DMS53 (cell line): ENCODE results near the gene BIRC7.

Source experiments
- DNase-seq: peaks from one replicate; lab custom pipeline; 2025; lab: John Stamatoyannopoulos, UW

The BIRC7 gene

DNA sequence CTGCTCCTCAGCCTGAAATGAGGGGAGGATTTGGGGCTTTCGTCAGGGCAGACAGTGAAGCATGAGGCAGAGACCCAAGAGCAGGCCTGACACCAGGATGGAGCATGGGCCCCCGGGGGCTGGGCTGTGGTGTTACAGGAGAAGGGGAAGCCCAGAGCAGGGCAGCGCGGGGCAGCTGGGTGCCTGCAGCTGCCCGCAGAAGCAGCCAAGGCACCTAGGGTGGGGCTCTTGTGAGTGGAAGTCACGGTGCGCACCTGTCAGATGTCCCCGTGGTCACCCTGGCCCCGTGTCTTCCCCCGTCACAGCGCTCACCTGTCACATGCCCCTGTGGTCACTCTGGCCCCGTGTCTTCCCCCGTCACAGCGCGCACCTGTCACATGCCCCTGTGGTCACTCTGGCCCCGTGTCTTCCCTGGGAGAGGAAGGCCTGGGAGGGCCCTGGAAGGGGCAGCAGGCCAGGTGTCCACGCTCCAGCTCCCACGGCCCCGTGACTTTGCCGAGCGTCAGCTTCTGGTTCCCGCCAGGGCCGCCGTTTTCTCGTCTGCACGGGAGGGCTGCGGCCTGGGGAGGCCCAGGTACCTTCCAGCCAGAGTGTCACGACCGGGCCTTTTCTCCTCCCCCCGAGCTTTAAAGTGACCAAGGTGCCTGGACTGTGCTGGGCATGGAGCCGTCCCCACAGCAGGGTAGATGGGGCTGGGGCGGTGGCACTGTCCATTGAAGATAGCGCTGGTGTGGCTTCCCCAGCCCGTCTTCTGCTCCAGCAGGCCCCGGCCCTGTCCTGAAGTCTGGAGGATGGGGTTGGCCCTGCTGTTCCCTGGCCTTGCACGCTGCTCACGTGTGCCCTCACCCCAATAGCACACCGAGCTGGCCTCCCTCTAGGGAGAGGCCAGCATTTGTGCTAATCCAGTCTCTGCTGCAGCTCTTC lies 46.3 kb downstream of the BIRC7 start:
- no peak for DNase-seq

DNA sequence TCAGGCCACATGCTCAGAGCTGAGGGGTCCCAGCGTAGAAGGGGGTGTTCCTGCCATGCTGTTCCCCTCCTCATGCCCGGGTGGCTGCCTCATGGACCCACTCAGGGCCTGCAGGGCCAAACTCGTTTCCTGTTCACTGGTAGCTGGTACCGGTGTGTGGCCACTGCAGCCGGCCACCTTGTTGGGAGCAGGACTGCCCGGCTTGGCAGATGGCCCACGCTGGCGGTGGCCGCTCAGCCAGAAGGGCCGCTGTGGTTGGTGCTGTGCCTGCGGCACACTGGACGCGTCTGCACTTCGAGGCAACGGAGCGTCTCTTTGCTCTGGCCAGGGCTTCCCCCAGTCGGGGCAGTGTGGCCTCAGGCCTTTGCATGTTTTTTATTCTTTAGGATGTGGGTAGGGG lies 47.2 kb downstream of the BIRC7 start:
- no peak for DNase-seq

DNA sequence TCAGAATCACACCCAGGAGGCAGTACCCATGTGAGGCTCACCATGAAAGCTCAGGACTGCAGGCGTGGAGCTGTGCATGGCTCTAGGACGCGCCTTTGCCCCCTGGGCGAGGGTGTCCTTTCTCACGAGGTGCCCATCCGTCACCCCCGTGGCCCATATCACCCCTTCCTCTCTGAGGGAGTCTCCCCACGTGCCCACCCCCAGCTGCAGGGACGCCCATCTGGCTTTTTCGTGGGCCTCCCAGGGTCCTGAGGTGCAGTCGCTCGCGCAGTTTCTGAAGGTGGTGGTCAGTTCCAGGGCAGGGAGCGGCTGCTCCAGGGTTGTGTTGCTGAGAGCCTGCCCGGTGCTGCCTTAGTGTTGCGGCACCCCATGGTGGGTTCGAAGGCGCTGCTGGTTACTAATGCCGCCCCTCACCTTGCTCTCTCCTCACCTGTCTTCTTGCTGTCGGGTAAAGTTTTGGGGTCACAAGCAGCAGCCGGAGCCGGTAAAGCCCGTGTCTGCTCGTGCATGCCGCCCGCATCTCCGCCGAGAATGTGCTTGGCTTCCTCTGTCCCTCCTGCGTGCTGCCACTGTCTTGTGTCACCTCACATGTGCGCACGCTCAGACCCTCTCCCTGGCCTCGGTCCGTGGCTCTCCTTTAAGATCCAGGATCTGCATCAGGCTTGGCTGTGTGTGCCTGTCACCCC lies 47.8 kb downstream of the BIRC7 start:
- no peak for DNase-seq

DNA sequence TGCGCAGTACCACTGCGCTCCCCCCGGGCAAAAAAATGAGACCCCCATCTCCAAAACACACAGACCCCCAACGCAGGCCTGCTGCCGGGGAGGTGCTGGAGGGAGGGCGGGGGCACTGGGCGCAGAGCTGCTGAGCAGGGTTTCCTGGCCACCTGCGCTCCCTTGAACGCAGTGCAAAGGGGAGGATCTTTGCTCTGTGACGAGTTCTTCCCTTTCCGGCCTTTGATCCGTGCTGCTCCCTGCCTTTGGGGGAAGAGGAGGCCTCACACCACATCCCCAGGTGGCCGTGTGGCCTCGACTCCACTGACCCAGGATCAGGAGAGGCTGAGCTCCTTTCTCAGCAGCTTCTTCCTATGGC lies 48.4 kb downstream of the BIRC7 start:
- no peak for DNase-seq

DNA sequence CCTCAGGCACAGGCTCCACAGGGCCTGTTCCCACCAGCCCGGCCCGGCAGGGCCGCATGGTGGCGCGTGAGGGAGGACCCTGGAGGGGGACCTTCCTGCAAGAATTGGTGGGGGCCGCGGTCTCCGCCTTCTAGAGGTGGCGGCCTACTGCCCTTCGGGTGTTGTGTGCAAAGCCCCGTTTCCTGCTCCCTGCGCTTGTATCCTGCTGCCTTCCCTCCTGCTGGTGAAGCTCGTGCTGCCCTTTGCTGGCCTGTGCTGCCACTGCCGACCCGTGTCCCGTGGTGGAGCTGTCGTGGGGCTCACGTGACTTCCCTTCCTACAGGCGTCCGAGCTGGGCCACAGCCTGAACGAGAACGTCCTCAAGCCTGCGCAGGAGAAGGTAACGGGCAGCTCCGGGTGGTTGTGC lies 48.8 kb downstream of the BIRC7 start:
- no peak for DNase-seq

DNA sequence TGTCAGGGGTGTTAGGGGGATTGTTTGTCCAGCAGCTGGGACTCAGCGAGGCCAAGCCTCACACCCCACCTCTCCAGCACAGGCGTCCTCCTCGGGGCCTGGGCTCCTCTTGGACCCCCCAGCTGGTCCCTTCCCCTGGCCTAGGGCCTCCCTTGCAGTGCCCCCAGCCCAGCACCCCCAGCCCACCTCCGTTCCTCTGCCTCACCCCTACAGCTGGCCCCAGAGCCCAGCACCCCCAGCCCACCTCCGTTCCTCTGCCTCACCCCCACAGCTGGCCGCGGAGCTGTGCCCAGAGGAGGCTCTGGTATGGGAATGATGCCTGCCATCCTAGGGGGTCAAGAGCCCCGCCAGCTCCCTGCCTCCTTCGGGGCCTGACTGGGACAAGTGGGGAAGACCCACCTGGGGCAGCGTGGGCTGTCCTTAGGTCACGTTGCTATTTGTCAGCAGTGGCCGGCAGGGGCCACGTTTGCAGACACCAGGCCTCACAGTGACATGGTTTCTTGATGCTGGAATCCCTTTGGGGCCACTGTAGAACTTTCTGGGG lies 49.3 kb downstream of the BIRC7 start:
- no peak for DNase-seq

DNA sequence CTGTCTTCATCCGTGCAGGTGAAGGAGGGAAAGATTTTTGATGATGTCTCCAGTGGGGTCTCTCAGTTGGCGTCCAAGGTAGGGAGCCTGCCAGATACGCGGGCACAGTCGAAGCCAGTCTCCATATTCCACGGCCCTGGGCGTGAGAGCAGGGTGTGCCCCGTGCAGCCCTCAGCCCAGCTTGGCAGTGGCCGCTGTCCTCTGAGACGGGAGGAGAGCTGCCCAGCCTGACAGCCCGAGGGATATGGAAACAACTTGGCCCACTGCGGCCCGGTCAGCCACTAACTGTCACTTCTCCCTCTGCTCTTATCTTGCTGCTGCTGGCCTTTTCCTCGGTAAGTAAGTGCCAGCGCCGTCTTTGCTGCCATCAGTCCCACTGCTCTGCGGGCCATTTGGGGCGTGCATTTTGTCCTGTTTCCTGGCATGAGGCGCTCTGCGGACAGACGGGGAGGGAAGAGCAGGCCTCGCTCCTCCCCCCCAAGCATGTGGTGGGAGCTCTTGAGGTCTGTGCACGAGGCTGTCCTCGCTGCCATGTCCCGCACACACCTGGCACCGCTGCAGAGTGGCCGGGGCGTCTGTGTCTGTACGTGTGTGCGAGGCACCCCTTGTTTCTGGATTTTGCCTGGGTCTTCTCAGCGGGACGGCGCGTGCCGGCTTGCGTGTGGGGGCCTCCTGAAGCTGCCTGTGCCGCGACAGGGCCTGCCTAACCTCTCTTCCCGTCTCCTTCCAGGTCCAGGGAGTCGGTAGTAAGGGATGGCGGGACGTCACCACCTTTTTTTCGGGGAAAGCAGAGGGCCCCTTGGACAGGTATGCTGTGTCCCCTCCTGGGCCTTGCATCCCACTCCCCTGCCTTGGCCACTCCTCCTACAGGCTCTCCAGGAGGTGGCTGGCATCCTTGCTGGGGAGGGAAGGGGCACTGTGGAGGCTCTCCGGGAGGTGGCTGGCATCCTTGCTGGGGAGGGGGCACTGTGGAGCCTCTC lies 50.2 kb downstream of the BIRC7 start:
- no peak for DNase-seq

DNA sequence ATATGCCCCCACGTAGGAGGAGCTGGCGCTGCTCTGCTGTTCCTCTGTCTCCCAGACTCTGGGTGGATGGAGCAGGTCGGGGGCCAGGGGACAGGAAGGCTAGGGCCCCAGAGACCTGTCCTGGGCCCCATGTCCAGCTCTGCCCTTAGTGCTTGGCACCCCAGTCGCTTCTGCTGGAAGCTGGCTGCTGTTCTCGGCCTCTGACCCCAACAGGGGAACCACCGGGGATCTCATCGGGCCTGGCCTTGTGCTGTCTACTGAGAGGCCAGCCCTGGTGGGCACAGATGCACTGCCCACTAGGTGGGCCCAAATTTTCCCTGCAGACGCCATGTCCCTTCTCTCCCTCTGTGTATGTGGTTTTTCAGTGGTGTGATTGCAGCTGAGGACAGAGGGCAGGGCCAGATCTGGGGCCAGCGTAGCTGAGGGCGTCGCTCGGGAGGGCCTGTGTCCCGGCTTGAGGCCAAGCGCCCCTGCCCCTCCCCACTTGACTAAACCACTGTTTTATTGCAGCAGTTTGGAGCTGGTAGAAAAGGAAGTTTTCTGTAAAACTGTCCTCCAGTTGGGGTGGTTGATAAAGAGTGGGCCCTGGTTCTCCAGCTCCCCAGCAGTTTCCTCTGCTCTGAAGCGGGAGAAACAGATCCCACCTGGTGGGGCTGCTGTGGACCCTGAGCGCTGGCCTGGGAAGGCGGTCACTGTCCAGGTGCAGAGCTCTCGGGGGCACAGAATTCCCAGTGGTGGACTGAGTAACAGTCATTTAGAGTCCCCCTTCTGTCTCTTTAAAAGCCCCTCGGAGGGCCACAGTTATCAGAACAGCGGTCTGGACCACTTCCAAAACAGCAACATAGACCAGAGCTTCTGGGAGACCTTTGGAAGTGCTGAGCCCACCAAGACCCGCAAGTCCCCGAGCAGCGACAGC lies 51.3 kb downstream of the BIRC7 start:
- DNase-seq, result no peak

DNA sequence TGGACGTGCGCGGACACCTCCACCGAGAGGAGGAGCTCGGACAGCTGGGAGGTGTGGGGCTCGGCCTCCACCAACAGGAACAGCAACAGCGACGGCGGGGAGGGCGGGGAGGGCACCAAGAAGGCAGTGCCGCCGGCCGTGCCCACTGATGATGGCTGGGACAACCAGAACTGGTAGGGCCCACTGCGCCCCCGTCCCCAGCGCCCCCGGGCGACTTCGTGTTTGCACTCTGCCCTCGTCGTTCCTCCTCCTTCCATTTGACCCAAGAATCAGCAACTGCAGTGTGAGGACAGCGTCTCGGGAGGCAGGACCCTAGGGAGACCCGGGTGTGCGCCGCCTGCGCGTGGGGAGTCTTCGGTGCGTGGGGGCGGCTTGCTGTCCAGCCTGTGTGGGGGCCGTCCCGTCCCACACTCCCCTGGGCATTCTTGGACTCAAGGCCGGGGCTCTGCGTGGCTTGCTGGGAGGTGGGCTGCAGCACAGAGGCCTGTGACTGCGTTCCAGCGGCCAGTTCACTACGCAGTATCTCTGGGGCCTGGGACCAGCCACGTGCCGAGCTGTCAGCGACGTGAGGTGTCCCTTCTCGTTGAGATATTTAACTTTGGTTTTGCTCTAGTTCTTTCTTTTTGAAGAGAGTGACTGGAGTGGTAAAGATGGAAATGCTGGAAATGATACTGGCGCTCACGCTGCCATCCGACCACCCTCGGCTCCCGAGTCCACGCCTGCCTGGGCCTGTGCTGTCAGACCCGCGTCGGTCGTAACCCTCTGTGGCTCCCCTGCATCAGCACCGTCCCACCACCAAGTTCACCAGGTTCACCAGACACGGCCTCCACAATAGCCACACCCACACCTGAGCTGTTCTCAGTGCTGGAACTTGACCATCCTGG lies 52.2 kb downstream of the BIRC7 start:
- no peak for DNase-seq

DNA sequence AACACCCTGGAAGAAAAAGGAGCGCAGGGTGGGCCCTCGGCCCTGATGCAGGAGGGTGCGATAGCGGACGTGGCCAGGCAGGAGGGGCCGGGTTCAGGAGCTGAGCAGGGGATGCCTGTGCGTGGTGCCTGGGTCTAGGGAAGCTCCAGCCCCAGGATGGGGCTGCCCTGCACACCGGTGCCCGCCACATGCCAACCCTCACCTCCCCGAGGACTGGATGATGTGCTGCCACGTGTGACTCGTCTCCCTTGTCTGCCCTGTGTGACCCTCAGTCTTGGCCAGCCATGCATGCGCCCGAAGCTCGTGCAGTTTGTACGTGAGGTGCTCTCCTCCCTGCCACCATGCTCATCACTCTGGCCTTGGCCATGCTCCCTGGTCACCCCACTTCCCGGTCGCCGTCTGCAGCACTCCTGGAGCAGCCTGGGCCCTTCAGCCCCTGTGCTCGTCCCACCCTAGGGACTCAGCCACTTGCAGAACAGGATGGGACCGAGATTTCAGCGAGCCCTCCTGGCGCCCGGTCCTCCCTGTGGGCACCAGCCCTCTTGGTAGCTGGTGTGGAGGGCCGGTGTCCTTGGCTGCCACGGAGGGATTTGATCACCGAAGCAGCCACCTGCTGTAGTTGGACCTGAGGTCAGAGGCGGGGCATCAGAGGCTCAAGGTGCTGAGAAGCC lies 53.0 kb downstream of the BIRC7 start:
- no peak for DNase-seq

DNA sequence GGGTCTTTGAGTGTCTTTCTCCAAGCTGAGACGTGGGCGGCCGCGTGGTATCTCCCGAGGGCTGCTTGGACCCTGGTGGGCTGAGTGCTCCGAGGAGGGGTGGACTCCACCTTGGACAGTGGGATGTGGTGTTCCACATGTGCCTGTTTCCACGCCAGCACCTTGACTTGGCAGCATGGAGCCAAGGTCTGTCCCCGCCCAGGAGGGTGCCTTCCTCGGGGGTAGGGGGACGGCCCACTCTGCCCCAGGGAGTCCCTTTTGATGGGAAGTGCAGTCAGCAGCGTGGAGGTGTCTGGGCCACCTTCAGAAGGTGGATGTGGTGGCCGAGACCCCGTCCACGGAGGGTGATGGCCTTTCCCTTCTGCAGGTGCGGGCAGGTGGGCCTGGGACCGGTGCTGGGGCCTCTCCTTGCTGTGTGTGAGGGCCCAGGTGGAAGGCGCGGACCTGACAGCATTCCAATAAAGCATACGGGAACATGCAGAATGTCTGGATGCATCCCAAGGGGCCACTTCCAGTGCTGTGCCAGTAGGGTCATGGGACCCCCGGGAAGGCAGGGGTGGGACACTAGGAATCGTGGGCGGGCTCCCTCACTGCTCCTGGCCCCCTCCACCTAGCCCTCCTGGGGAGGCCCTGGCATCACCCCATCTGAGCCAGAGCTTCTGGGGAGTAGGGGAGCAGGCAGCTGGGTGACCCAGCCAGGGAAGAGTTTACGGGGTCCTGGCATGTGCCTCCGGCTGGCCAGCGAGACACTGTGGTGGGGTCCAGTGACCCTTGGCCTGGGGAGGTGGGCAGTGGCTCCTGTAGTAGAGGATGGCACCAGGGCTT lies 53.8 kb downstream of the BIRC7 start:
- DNase-seq, result no peak
